Neural progenitor cell (in vitro differentiated cells): Measurements from ENCODE around the gene MGAT4D. TPM values are rescaled to one million over a fixed set of nuclear protein-coding genes. Genes with fewer than 3 reads are reported as not detected.
A peak's percentile ranks its signal among the peaks of the same experiment; 100 is the strongest.

Experiments
- DNase-seq: peaks from one replicate; pipeline ENCODE4 v3.0.0-alpha.2; 2016; ENCODE audit warnings: low spot score
- H2AFZ ChIP-seq: fragments of 200-600 bp; sonication (generic); replicated peaks from 2 replicates; pipeline ENCODE4 v1.6.1; 2016; ENCODE audit warnings: antibody characterized with exemption
- H3F3A ChIP-seq: fragments of 200-600 bp; sonication (generic); 2 replicates; pipeline ENCODE4 v1.6.1; 2016; ENCODE audit warnings: antibody characterized with exemption, low read depth
- H3K27ac ChIP-seq: fragments of 200-600 bp; sonication (generic); 2 replicates; pipeline ENCODE4 v1.5.1; 2016; ENCODE audit warnings: mild to moderate bottlenecking
- H3K27me3 ChIP-seq: fragments of 200-600 bp; sonication (generic); 2 replicates; pipeline ENCODE4 v1.6.1; 2016; ENCODE audit warnings: mild to moderate bottlenecking, moderate library complexity
- H3K36me3 ChIP-seq: fragments of 200-600 bp; sonication (generic); 2 replicates; pipeline ENCODE4 v1.5.1; 2016
- H3K4me1 ChIP-seq: fragments of 200-600 bp; sonication (generic); 2 replicates; pipeline ENCODE4 v1.6.1; 2016; ENCODE audit warnings: mixed run types
- H3K4me2 ChIP-seq: fragments of 200-600 bp; sonication (generic); 2 replicates; pipeline ENCODE4 v1.6.1; 2016
- H3K4me3 ChIP-seq: fragments of 200-600 bp; sonication (generic); 2 replicates; pipeline ENCODE4 v1.5.1; 2016
- H3K79me2 ChIP-seq: fragments of 200-600 bp; sonication (generic); 2 replicates; pipeline ENCODE4 v1.6.1; 2016; ENCODE audit warnings: low read depth
- H3K9ac ChIP-seq: fragments of 200-600 bp; sonication (generic); 2 replicates; pipeline ENCODE4 v1.6.1; 2016
- H3K9me3 ChIP-seq: fragments of 200-600 bp; sonication (generic); 2 replicates; pipeline ENCODE4 v1.5.1; 2016; ENCODE audit warnings: low read depth
- H4K20me1 ChIP-seq: fragments of 200-600 bp; sonication (generic); 2 replicates; pipeline ENCODE4 v1.6.1; 2016; ENCODE audit warnings: low read depth
- H3K27ac Mint-ChIP-seq: 3 replicates; pipeline ENCODE4 v1.8.0; 2021; ENCODE audit warnings: mixed read lengths
- H3K27me3 Mint-ChIP-seq: 2 replicates; pipeline ENCODE4 v1.8.0; 2022; ENCODE audit warnings: low read depth, mild to moderate bottlenecking, inconsistent platforms, moderate library complexity, mixed read lengths; ENCODE audit not compliant: insufficient read depth
- H3K36me3 Mint-ChIP-seq: 3 replicates; pipeline ENCODE4 v1.8.0; 2021; ENCODE audit warnings: mixed read lengths
- H3K4me1 Mint-ChIP-seq: 3 replicates; pipeline ENCODE4 v1.8.0; 2021; ENCODE audit warnings: mixed read lengths
- H3K4me3 Mint-ChIP-seq: 3 replicates; pipeline ENCODE4 v1.8.0; 2021; ENCODE audit warnings: mild to moderate bottlenecking, moderate library complexity, mixed read lengths
- H3K9me3 Mint-ChIP-seq: 3 replicates; pipeline ENCODE4 v1.8.0; 2020; ENCODE audit warnings: mixed read lengths
- EZH2 ChIP-seq: fragments of 200-600 bp; sonication (generic); IDR thresholded peaks from 2 replicates; pipeline ENCODE4 v1.6.1; 2017; ENCODE audit warnings: antibody characterized with exemption, mild to moderate bottlenecking, moderate library complexity
- EZH2phosphoT487 ChIP-seq: fragments of 200-600 bp; sonication (generic); IDR thresholded peaks from 2 replicates; pipeline ENCODE4 v1.6.1; 2017; ENCODE audit warnings: antibody characterized with exemption
- total RNA-seq: library from RNA; depleted of rRNA; stranded (reverse); fragments of >200 nt; gene quantifications from 2 replicates; pipeline ENCODE4 v1.2.3, GENCODE V29; 2015; ENCODE audit warnings: low replicate concordance
- TF ChIP-seq, protein P1 (sequence below): fragments of 200-600 bp; sonication (generic); IDR thresholded peaks from 2 replicates; pipeline ENCODE4 v1.5.1; 2017; ENCODE audit warnings: antibody characterized with exemption, mild to moderate bottlenecking

MGAT4D gene
- not detected in 2 replicates for total RNA-seq

DNA sequence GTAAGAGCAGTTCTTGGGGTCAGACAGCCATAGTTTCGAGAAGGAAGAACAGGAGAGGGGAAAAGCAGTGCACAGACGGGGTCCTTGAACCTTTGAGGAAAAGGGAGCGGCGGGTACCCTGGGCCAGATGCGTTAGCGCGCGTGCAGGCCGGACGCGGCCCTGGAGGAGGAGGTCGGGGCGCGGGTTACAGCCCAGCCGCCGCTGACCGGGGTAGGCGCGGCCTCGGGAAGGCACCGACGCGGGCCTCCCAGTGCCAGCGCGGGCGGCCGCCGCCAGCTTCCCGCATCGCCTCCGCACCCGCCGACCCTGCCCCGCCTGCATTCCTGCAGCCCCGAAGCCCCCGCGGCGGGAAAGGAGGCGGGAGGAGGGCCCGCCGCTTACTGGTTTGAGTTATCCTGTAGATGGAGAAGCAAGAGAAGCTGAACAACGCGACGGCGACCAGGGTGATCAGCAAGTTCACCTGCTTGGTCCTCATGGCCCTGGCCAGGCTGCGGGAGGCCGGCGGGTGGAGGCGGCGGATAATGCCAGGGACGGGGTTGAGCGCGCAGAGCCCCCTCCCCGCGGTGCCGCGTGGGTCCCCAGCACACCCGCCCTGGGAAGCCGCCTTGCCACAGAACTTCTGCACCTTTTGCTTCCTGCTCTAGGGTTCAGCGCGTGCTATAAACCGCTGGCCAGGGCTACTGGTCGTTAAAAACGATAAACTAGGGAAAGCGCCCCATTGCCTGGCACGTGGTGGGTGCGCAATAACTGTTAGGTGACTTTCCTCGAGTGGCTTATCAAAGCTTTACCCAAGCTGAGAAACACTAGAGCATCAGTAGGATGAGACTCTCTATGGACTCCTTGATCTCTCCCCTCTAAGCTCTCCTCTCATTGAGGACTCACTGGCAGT lies at the start of gene MGAT4D:
TSS of gene MGAT4D (minus strand) at position 547 of the 890 bp plus-strand sequence. CDS start at position 476, 71 bp downstream.
- peaks cover 13% of the 10 kb centered on the region for H3K4me1 ChIP-seq
- H3K36me3 ChIP-seq, result no peaks in the 10 kb centered on the region
- H3K4me2 ChIP-seq, result peak within 1 kb of the TSS; percentile 75
- peak within 1 kb of the TSS; percentile 77 for H2AFZ ChIP-seq
- Mint-ChIP-seq H3K36me3 (no peaks in the 10 kb centered on the region), H3K4me3 (peak within 1 kb of the TSS; percentile 62), H3K4me1 (peaks cover 12% of the 10 kb centered on the region), H3K27me3 (peaks cover 13% of the 10 kb centered on the region), H3K9me3 (peaks cover 2% of the 10 kb centered on the region), H3K27ac (no peak within 1 kb of the TSS)
- no peaks in the 10 kb centered on the region for H3K79me2 ChIP-seq
- no peaks in the 10 kb centered on the region for H3K9me3 ChIP-seq
- no peak within 1 kb of the TSS for H3K27ac ChIP-seq
- H3K27me3 ChIP-seq, result peaks cover 79% of the 10 kb centered on the region
- peaks cover 6% of the 10 kb centered on the region for H3F3A ChIP-seq
- DNase-seq, result peak; percentile 82
- H4K20me1 ChIP-seq, result no peaks in the 10 kb centered on the region
- H3K9ac ChIP-seq, result no peak within 1 kb of the TSS
- peak within 1 kb of the TSS; percentile 40 for H3K4me3 ChIP-seq
- TF ChIP-seq EZH2phosphoT487 (peak; percentile 93), EZH2 (peak; percentile 91)
- TF ChIP-seq, protein P1, sequence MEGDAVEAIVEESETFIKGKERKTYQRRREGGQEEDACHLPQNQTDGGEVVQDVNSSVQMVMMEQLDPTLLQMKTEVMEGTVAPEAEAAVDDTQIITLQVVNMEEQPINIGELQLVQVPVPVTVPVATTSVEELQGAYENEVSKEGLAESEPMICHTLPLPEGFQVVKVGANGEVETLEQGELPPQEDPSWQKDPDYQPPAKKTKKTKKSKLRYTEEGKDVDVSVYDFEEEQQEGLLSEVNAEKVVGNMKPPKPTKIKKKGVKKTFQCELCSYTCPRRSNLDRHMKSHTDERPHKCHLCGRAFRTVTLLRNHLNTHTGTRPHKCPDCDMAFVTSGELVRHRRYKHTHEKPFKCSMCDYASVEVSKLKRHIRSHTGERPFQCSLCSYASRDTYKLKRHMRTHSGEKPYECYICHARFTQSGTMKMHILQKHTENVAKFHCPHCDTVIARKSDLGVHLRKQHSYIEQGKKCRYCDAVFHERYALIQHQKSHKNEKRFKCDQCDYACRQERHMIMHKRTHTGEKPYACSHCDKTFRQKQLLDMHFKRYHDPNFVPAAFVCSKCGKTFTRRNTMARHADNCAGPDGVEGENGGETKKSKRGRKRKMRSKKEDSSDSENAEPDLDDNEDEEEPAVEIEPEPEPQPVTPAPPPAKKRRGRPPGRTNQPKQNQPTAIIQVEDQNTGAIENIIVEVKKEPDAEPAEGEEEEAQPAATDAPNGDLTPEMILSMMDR, result no peak

DNA sequence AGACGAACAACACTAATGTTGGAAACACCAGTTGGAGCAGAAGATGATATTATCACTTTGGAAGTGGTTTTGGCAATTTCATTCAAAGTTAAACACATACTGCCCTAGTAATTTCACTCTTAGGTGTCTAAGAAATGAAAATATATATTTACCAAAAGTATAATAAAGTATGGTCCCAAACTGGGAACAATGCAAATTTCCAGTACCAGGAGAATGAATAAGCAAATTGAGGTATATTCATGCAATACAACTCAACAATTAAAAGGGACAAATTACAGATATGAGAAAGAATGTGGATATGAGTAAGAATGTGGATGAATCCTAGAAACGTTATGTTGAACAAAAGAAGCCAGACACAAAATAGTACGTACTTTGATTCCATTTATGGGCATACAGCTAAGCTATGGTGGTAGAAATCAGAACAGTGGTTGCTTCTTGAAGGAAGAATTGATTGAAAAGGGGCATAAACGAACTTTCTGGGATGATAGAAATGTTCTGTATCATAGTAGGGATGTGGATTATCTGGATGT lies 35.9 kb upstream of the MGAT4D start:
- H3K9ac ChIP-seq, result no peak overlapping the region
- H4K20me1 ChIP-seq, result no peaks in the 10 kb centered on the region
- H3K4me3 ChIP-seq, result no peak overlapping the region
- peaks cover 20% of the 10 kb centered on the region for H3K36me3 Mint-ChIP-seq
- no peak overlapping the region for H2AFZ ChIP-seq
- no peaks in the 10 kb centered on the region for H3K27me3 Mint-ChIP-seq
- no peak overlapping the region for H3K4me2 ChIP-seq
- H3K27ac Mint-ChIP-seq, result no peak overlapping the region
- H3K4me1 ChIP-seq, result no peaks in the 10 kb centered on the region
- H3F3A ChIP-seq, result no peaks in the 10 kb centered on the region
- no peak overlapping the region for H3K27ac ChIP-seq
- no peaks in the 10 kb centered on the region for H3K27me3 ChIP-seq
- no peaks in the 10 kb centered on the region for H3K9me3 ChIP-seq
- no peak for DNase-seq
- no peaks in the 10 kb centered on the region for H3K4me1 Mint-ChIP-seq
- no peaks in the 10 kb centered on the region for H3K9me3 Mint-ChIP-seq
- peaks cover 3% of the 10 kb centered on the region for H3K36me3 ChIP-seq
- TF ChIP-seq, protein P1, result no peak
- TF ChIP-seq EZH2, result no peak
- H3K4me3 Mint-ChIP-seq, result no peak overlapping the region
- no peaks in the 10 kb centered on the region for H3K79me2 ChIP-seq

DNA sequence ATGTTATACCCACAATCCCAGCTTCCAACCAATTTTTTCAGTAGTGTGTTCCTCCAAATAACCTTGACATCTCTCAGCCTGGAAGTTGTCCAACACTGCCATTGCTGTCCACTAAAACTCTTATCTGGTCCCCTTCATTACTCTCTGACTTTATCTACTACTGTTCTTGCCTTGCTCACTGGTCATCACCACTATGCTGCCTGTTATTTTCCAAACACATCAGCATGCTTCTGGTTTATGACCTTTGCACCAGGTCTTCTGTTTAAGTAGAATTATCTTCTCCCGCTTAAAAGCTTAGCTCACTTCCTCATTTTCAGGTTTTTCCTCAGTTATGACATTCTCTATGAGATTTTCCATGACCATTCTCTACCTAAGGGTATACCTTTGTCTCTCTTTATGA lies 31.3 kb upstream of the MGAT4D start:
- Mint-ChIP-seq H3K27me3 (no peaks in the 10 kb centered on the region), H3K27ac (no peak overlapping the region), H3K4me3 (no peak overlapping the region), H3K9me3 (peaks cover 2% of the 10 kb centered on the region), H3K4me1 (peaks cover 17% of the 10 kb centered on the region), H3K36me3 (peaks cover 30% of the 10 kb centered on the region)
- Histone ChIP-seq H3K9me3 (no peaks in the 10 kb centered on the region), H3F3A (no peaks in the 10 kb centered on the region), H3K36me3 (peaks cover 4% of the 10 kb centered on the region), H3K79me2 (peaks cover 25% of the 10 kb centered on the region), H3K9ac (no peak overlapping the region), H3K4me1 (peaks cover 7% of the 10 kb centered on the region), H2AFZ (no peak overlapping the region), H3K27ac (no peak overlapping the region), H3K27me3 (no peaks in the 10 kb centered on the region), H4K20me1 (no peaks in the 10 kb centered on the region), H3K4me3 (no peak overlapping the region), H3K4me2 (no peak overlapping the region)
- TF ChIP-seq, protein P1, result no peak
- no peak for TF ChIP-seq EZH2
- TF ChIP-seq EZH2phosphoT487, result no peak
- no peak for DNase-seq
